Tongue (tissue), 2 donors: ENCODE results near the gene ADORA3. TPM values are rescaled to one million over a fixed set of nuclear protein-coding genes. Genes with fewer than 3 reads are reported as not detected.
A peak's percentile ranks its signal among the peaks of the same experiment; 100 is the strongest.
"Not testable (repeated sequence)": the region's sequence is repeated elsewhere in the genome, so short reads cannot be mapped to it uniquely, and the experiment has no call there.

Experiments used
- DNase-seq: peaks from one replicate; pipeline ENCODE4 v3.0.0-alpha.2; 2015
- total RNA-seq: library from RNA; depleted of rRNA; stranded (reverse); fragments of >200 nt; gene quantifications from one replicate; pipeline ENCODE4 v1.2.3, GENCODE V29; 2014

Gene ADORA3
- not detected for total RNA-seq

DNA sequence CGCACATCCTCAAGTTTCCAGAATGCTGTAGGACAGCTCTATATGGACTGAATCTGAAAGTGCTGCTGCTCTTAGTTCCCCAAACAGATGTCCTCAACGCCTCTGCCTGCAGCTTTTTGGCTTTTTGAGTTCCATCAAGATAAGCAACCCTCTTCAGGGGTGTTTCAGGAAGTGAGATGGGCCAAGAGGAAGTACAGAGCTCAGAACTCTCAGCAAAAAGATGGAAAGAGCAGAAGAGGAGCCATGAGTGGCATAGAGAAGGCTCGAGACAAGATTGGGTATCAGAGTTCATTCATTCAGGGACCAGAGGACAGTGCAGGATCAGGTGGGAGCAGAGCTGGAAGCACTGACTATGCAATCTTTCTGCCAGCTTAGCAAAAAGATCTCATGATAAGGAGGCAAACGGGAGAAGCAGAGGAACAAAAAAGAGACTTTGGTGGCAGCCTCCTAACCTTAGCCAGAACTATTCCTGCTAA is at the start of gene ADORA3, which contains the start of gene TMIGD3:
ADORA3 (minus strand) TSS at position 49 of the 476 bp plus-strand sequence. CDS start 279 bp downstream, outside the sequence.
TMIGD3 (minus strand) TSS at position 49 of the 476 bp plus-strand sequence. CDS start 279 bp downstream, outside the sequence.
- no peak for DNase-seq

- DNase-seq, result no peak
Observed at GRCh38 chr1:111553196-111553595, 49.8 kb upstream of the ADORA3 start.

- DNase-seq, result no peak
Observed at GRCh38 chr1:111552587-111552986, 49.2 kb upstream of the ADORA3 start.

DNA sequence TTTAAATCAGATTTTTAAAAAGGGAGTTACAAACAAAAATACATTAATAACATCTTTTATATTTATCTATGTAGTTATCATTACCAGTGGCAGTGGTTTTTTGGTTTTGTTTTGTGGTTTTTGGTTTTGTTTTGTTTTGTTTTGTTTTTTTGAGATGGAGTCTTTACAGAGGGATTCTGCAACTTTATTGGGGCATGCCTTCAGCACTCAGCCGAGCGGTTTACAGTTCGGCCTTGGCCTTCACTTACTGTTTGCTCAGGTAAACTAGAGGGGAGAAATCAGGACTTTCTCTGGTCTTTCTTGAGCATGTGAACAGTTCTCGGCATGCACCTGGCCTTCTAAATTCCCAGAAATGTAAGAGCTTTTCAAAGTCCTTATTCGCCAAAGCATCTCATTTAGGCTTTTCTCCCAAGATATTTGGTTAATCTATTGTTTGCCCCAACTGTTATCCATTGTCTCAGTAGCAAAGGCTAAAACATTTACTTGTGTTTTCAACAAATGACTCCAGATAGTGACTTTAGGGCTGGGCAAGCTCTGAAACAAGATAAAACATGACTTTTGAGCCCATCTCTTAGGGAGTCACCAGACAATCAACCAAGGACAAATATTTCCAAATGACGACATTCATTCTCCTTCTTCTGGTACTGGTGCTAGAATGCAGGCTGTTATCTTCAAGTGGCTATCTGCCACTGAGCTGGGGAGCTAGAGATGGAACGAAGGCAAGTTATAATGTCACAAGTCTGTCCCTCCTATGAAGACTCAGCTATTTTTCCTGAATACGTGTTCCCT is 48.4 kb upstream of the ADORA3 start:
- DNase-seq, result no peak

GRCh38 chr1:111547786-111548185 is 44.4 kb upstream of the ADORA3 start:
- DNase-seq, result not testable (repeated sequence)

GRCh38 chr1:111542187-111542586 is 38.8 kb upstream of the ADORA3 start:
- DNase-seq, result no peak

DNA sequence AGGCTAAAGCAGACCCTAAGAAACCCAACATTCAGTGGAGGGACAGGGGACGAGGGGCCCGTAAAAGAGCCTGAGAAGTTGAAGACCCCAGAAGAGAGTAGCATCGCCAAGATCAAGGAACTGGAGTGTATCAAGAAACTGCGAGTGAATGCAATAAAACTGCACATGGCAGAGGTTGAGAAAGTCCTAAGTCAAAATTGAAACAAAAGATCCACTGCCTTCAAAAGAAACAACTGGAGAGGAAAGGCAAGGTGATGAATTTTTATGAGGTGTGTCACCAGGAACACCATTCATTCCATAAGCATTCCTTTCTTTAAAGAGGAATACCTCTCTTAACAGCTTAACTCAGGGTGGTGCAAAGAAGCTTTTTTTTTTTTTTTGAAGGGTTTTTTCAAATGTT is 38.3 kb upstream of the ADORA3 start:
- no peak for DNase-seq

GRCh38 chr1:111540928-111541327 is 37.5 kb upstream of the ADORA3 start:
- DNase-seq, result no peak

DNA sequence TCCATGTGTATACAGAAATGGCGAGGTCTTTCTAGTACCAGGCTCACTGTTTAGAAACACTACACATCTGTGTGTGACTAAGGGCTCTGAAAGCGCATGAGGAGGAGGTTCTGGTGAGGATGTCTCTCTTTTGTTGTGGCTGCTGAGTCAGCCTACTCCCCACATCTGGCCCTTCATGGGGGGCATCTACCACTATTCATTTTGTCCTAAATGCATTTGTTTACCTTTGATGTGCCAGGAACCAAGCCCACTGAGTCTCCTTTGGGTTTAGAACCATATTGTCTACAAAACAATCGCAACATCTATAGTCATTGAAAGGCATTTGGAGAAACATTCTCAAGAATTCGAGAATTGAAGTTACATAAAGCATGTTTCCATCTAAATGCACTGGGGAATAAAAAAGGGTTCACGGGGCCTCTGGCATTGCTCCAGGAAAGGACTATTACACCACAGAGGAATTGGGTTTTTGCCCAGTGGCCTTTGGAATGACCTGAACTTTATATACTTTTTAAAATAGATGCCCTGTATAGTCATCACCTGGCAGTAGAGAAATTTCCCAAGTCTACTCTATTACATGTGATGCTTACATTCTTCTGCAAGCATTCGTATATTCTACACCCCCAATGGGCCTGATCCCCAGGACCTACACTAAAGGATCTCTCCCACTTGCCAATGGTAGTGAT is 35.1 kb upstream of the ADORA3 start:
- DNase-seq, result no peak

GRCh38 chr1:111535256-111536191 is 32.1 kb upstream of the ADORA3 start:
- DNase-seq, result peak; percentile 19

DNA sequence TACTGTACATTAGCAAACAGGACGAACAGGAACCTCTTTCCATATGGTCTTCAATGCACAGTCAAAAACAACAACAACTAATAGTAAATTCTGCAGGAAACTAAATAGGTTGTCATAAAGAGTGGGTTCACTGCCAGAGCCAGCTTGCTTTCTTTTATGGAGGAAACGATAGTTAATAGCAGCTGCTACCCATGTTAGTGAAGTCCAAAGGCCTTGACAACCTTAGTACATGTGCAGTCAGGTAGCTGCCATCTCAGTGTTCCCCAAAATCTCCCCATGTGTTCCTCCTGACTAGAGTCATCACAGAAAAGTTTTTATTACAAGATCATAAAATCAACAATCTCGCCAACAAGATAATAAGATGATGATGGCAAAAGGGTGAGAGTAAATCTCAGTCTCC is 16.6 kb upstream of the ADORA3 start:
- DNase-seq, result no peak

- DNase-seq, result no peak
Observed at GRCh38 chr1:111517469-111518225, 14.2 kb upstream of the ADORA3 start.

GRCh38 chr1:111516005-111516535 is 12.6 kb upstream of the ADORA3 start:
- DNase-seq, result peak; percentile 19

- DNase-seq, result peak; percentile 27
Observed at GRCh38 chr1:111515291-111516004, 12.0 kb upstream of the ADORA3 start.

- DNase-seq, result peak; percentile 37
Observed at GRCh38 chr1:111513410-111514020, 10.1 kb upstream of the ADORA3 start.

- no peak for DNase-seq
Observed at GRCh38 chr1:111512931-111513330, 9.5 kb upstream of the ADORA3 start.

DNA sequence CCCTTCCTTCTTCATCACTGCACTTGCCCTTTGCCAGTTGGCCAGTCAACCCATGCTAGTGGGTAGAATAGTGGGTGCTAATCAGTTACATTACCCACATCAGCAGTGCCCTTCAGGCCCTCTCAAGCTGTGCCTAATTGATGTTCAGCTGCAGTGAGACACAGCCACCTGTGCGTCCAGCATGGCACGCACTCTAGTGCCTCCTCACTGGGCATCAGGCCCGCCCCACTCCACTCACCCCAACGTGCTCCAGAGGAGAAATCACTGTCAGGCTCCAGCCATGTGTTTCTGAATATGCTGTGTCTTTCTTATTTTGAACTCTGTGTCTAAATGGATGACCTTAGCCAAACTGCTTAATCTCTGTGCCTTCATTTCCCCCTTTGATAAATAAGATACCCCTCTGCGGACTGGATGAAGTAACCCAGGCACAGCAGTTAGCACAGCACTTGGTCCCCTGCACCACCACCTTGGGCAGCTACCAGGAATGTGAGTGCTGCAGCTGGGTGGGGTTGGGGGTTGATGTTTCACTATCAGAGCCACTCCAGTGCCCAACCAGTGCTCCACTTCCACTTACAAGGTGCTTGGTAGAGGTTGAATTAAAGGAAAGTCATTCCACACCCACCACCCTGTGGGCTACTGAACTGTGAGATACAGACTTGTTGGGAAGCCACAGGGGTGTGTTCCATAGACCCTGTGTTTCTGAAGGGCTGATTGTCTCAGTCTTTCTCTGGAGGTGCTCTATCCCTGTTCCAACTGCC is 8.9 kb upstream of the ADORA3 start:
- no peak for DNase-seq

GRCh38 chr1:111511370-111511769 is 7.9 kb upstream of the ADORA3 start:
- DNase-seq, result no peak

- DNase-seq, result peak; percentile 40
Observed at GRCh38 chr1:111509997-111510375, 6.6 kb upstream of the ADORA3 start.
